ENCODE results near the gene FAT2. TPM values are rescaled to one million over a fixed set of nuclear protein-coding genes. Genes with fewer than 3 reads are reported as not detected.

The FAT2 gene
- total RNA-seq, 1 donor from 2014 or later, result 0.89 TPM

DNA sequence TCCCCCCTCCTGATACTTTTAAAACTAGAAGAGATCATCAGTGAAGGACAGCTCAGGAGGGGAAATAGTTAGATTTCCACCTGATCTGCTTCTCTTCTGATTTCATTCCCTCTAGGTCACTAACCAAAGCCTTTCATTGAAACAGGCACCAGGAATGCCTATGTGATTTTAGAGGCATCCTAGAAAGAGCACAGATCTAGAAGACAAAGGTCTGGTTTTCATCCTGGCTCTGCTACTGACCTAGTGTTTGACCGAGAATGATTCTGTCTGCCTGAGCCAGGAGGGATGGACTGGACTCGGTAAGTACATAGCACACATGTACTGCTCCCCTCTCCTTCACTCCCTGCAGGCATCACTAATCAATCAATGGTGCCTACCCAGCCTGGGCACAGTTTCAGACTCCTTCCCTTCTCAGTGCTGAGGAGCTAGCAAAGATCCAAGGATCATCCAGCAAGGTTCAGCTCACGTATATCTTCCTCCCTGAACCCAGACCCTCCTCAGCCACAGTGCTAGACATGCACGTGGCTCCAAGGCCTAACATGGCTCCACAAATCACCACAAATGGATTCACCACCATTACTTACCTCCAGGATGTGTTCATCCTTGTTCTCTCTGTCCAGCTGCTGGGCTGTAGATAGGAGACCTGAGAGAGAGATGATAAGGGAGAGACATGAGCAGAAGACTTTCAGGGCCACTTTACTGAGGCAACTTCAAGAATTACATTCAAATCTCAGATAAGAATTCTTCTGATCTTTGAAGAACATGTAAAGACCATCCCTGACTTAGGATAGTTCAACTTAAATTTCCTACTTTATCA lies 35.2 kb downstream of the FAT2 start:
- DNase-seq (ENCODE audit: low read depth), result no peak

DNA sequence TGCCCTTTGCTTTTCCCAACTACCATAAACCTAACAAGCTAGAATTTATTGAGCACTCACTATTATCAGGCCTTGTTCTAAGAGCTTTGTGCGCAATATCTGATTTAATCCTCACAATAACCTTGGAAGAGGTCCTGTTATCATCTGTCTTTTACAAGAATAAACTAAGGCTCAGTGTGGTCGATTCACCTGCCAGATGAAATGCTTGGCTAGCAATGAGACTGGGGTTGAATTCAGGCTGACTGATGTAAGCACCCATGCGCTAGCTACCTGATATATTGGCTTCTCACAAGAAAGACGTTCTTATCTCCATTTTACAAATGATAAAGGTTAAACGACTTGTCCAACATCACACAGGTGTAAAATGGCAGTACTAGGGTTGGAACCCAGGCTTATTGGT lies 37.4 kb downstream of the FAT2 start:
- no peak for DNase-seq (ENCODE audit: low read depth)

DNA sequence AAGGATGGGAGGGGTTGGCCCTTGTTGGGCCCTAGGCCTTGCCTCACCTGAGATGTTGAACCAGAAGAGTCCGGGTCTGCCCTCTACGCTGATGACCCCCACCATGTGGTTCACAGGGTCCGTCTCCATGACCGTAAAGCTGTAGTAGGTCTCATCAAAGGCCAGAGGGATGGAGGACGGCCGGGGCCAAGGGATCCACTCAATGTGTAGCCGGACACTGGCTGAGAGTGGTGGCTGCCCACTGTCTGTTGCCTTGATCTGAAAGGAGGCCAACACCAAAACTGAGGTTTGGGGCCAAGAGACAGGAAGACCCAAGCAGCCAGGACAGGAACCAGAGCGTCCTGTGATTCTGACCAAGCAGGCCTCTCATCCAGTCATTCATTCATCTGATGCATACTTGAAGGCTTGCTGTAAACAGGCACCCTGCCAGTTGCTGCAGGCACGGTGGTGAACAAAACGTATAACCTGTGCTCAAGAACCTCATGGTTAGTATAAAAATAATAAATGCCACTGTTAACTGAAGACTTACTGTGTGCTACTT lies 37.9 kb downstream of the FAT2 start:
- no peak for DNase-seq (ENCODE audit: low read depth)

DNA sequence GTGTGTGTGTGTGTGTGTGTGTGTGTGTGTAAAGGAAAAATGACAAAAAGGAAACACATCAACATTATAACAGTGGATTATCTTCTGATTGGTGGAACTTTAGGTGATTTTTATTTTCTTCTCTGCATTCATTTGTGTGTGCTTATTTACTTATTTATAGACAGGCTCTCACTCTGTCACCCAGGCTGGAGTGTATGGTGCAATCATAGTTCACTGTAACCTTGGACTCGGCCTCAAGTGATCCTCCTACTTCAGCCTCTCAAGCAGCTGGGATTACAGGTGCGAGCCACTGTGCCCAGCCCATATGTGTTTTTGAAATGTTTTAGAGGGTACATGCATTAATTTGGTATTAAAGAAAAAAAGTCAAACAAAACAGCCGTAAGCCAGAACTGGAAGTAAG lies 39.1 kb downstream of the FAT2 start:
- no peak for DNase-seq (ENCODE audit: low read depth)

DNA sequence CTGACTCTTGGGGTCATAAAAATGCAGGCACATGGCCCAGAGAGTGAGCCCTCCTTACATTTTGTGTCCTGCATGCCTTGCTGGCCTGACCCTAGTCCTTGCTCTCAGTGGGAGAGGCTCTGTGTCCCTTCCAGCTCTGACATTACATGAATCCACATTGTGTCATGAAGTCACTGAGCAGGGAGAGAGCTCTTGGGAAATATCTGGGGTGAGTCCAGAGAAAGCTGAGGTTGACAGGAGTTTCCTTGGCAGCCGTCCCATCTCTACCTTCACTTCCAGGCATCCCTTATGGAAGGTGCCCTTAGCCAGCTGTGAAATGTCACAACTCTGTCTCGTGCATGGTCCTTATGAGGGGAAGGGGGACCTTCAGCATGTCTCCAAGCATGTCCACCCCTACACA lies 41.0 kb downstream of the FAT2 start:
- DNase-seq (ENCODE audit: low read depth), result peak; percentile 25

DNA sequence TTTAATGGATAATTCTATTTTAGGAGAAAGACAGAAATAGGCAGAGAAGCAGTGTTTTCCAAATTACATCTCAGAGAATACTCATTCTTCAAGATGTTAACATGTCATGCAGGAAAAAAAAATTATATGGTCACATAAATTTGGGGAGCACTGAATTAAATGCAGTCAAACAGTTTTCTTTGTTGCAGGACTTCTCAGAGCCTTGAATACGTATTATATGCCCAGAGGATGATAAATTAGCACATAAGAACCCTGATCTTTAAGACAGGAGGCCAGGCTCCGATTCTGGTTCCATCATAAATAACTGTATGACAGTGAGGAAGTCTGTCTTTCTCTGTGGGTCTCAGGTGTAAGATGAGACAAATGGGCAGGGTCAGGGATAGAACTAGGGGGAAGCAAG lies 41.4 kb downstream of the FAT2 start:
- DNase-seq (ENCODE audit: low read depth), result no peak

DNA sequence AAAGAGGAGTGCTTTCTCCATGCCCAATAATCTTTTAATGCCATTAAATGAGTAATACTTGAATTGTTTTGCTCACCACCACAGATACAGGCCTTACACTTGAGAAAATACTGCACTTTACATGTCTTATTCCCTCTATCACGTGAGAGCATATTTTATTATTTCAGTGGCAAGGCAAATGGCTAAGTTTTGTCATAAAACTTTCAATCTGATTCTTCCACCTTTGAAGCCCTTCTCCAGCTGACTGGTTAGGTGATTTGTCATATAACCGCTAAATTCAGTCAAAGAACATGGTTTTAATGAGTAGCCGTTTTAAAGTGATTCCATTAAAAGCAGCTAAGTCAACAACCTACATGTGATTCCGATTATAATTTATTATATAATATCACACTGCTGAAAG lies 43.8 kb downstream of the FAT2 start:
- no peak for DNase-seq (ENCODE audit: low read depth)

DNA sequence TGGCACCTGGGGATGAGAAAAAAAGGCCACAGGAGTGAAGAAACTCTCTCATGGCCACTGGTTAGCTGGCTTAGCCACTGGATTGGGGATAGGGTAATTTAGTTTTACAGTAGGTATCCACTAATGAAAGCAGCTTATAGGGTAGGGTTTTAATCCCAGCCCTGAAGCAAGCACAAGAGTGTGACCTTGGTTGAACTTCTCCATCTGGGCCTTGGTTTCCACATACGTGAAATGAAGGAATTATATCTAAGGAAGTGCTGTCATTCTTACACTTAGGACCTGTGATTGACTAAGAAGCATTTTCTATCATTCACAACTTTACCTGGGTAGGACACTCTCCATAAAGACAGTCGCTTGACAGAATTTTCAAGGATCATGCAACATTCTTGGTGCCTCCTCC lies 49.6 kb downstream of the FAT2 start:
- DNase-seq (ENCODE audit: low read depth), result no peak

Other genes starting within 250 kb of the FAT2 start
- gene SLC36A2, start 243.8 kb downstream of the FAT2 start, total RNA-seq, result 0.89 TPM in 1 of 2 replicates, not detected in the other
- 3.1 and 3.8 TPM in 2 replicates for gene SLC36A1, start 143.7 kb downstream of the FAT2 start, total RNA-seq
- gene SPARC, start 95.6 kb upstream of the FAT2 start, total RNA-seq, result 103 and 242 TPM in 2 replicates
- 69.1 and 78.5 TPM in 2 replicates for gene ATOX1, start 167.3 kb upstream of the FAT2 start, total RNA-seq
- gene G3BP1, start 180.6 kb upstream of the FAT2 start, total RNA-seq, result 210 and 408 TPM in 2 replicates

All from renal cortical epithelial cell (primary cell).